SK-N-MC (cell line): Measurements from ENCODE around the gene DPF3.

Experiments used
- EZH2 ChIP-seq: fragments of 200-600 bp; sonication (generic); IDR thresholded peaks from one replicate; pipeline ENCODE4 v1.6.1; 2017; ENCODE audit warnings: antibody characterized with exemption
- FOXP2 ChIP-seq: optimal IDR thresholded peaks from 2 replicates; pipeline ENCODE3; 2011; ENCODE audit warnings: mild to moderate bottlenecking, moderate library complexity; ENCODE audit not compliant: insufficient read depth; ENCODE audit errors: extremely low read length, control extremely low read depth
- POLR2AphosphoS5 ChIP-seq: IDR thresholded peaks from 2 replicates; pipeline ENCODE4 v1.6.1; 2012; ENCODE audit warnings: mild to moderate bottlenecking, low read depth, low read length, borderline replicate concordance

- TF ChIP-seq EZH2 = no peak
- no peak for TF ChIP-seq POLR2AphosphoS5
- no peak for TF ChIP-seq FOXP2
These were observed 179.1 kb downstream of the DPF3 start for GRCh38 chr14:72714871-72715214.
